BLaER1 treated with 17β-estradiol and CSF1 and Interleukin-3, amounts not matched to agents 10 nM and 100 nM (cell line): ENCODE data around the gene BICRAL.
A peak's percentile ranks its signal among the peaks of the same experiment; 100 is the strongest.
"Not testable (repeated sequence)": the region's sequence is repeated elsewhere in the genome, so short reads cannot be mapped to it uniquely, and the experiment has no call there.

Source experiments
- H3K27ac ChIP-seq, 11 experiments: shearing (Covaris generic); formaldehyde crosslinking; 2 replicates each; pipeline ENCODE4 v1.8.1; 2022
- H3K27me3 ChIP-seq, 11 experiments: shearing (Covaris generic); formaldehyde crosslinking; 2 replicates each; pipeline ENCODE4 v1.8.1; 2022
- H3K36me3 ChIP-seq, 11 experiments: shearing (Covaris generic); formaldehyde crosslinking; 2 replicates each; pipeline ENCODE4 v1.8.1; 2022
- H3K4me1 ChIP-seq, 10 experiments: shearing (Covaris generic); formaldehyde crosslinking; 2 replicates each; pipeline ENCODE4 v1.8.1; 2022
- H3K4me2 ChIP-seq, 11 experiments: shearing (Covaris generic); formaldehyde crosslinking; 2 replicates each; pipeline ENCODE4 v1.8.1; 2022
- H3K4me3 ChIP-seq, 10 experiments: shearing (Covaris generic); formaldehyde crosslinking; 2 replicates each; pipeline ENCODE4 v1.8.1; 2022
- H3K9ac ChIP-seq, 11 experiments: shearing (Covaris generic); formaldehyde crosslinking; 2 replicates each; pipeline ENCODE4 v1.8.1; 2022
- H3K9me3 ChIP-seq, 11 experiments: shearing (Covaris generic); formaldehyde crosslinking; replicated peaks in 1 of 11; 2 replicates each; pipeline ENCODE4 v1.8.1; 2022
- H4K20me1 ChIP-seq, 11 experiments: shearing (Covaris generic); formaldehyde crosslinking; 2 replicates each; pipeline ENCODE4 v1.8.1; 2022
- Cebpa-rat ChIP-seq, 11 experiments: shearing (Covaris generic); IDR thresholded peaks; 2 replicates each; pipeline ENCODE4 v1.8.1; 2022

Gene BICRAL

DNA sequence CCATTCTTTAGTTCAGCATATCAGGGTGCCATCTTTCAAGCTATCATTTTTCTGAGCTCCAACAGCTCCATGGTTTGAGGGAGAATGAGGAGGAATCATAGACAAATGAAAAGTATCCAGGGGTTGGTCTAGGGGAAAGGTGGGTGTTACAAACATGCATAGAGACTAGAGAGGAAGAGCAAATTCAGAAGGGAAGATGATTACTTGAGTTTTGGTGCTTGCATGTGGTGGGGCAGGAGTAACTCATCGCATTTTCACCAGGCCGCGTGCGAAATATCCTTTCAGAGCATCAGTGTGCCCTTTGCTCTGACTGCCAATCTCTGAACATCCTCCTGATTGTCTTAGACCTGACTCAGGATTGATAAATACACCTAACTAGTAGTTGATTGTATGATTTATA lies 7.7 kb upstream of the BICRAL start:
- Histone ChIP-seq H3K9ac (0 out of 22 replicates have a peak overlapping the region, but pooled peaks of 1 of the 11 experiments have one; percentile 12), H3K4me1 (peaks cover 48 to 79% (median 62%) of the 10 kb centered on the region in 10 experiments), H3K4me2 (peak overlapping the region in 8 of 11 experiments; percentile 13 to 81 (median 68); a peak in 15 of 22 replicates), H3K36me3 (no peaks in the 10 kb centered on the region), H3K4me3 (no peak overlapping the region), H3K27me3 (peaks cover 0 to 12% (median 0%) of the 10 kb centered on the region in 11 experiments; a peak in 3 of 22 replicates), H4K20me1 (no peaks in the 10 kb centered on the region), H3K27ac (peak overlapping the region in 7 of 11 experiments; percentile 26 to 65 (median 42); a peak in 12 of 22 replicates), H3K9me3 (no peaks in the 10 kb centered on the region)
- TF ChIP-seq Cebpa-rat (IDR thresholded peaks at IDR 0.05) = no peak

DNA sequence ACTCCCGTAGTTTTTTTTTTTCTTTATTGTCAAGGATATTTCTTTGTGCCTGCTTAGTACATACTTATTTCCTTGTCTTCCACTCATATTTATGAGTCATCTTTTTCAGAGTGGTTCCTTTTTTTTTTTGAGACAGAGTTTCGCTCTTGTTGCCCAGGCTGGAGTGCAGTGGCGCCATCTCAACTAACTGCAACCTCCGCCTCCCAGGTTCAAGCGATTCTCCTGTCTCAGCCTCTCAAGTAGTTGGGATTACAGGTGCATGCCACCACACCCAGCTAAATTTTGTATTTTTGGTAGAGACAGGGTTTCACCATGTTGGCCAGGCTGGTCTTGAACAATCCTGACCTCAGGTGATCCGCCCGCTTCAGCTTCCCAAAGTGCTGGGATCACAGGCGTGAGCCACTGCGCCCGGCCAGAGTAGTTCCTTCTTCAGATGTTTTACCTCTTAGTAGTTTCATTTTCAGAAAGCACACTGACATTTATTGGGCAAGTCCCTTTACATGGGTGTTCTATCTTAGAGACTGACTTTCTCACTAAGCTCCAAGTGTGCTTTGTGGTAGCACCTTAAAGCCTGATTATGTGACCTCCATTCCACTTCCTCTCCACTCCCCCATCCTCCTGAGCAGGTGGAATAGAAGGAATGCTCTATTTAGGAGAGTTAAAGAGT lies 6.9 kb upstream of the BICRAL start:
- H3K4me2 ChIP-seq = peak overlapping the region in 10 of 11 experiments; percentile 13 to 81 (median 60); a peak in 19 of 22 replicates

DNA sequence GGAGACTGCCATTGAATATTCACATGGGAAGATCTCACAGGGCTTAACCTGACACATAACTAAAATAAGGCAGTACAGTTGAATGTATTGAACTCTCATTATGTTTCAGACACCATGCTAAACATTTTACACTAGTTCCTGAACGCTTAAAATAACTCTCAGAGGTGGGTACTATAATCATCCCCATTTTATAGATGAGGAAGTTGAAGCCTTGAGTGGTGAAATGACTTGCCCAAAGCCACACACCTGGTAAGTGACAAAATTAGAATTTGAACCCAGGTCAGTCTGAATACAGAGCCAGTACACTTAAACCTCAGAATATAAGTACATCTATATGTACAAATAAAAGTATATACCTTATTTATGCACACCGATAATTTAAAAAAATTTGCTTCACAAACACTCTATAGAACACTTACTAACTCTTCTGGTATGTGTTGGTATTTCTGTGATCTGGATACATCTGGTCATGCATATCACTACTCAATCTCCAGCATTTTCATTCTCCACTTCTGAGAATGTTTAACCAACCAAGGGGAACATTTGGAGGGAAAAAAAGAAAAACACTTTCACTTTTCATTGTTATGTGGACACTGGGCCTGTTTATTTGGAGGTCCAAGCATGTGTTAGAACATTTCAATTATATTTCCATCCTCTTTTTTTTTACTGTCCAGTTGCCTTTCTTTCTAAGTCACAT lies 4.6 kb upstream of the BICRAL start:
- H4K20me1 ChIP-seq = no peaks in the 10 kb centered on the region
- no peaks in the 10 kb centered on the region for H3K9me3 ChIP-seq
- H3K4me1 ChIP-seq = peaks cover 53 to 74% (median 62%) of the 10 kb centered on the region in 10 experiments
- no peaks in the 10 kb centered on the region for H3K36me3 ChIP-seq
- H3K27me3 ChIP-seq = no peaks in the 10 kb centered on the region
- no peak overlapping the region for H3K9ac ChIP-seq
- peak overlapping the region in 5 of 11 experiments; percentile 2 to 50 (median 34); a peak in 6 of 22 replicates for H3K27ac ChIP-seq
- no peak overlapping the region for H3K4me3 ChIP-seq
- TF ChIP-seq Cebpa-rat (IDR thresholded peaks at IDR 0.05) = no peak
- H3K4me2 ChIP-seq = peak overlapping the region in 10 of 11 experiments; percentile 21 to 86 (median 49); a peak in 17 of 22 replicates

More for the DNA sequence above, 6.9 kb upstream of the BICRAL start:
- H3K36me3 ChIP-seq, H4K20me1 ChIP-seq, H3K4me3 ChIP-seq, H3K9me3 ChIP-seq, H3K9ac ChIP-seq: not testable (repeated sequence)
- Histone ChIP-seq H3K27me3 (peaks cover 0 to 12% (median 0%) of the 10 kb centered on the region in 11 experiments; a peak in 3 of 22 replicates), H3K4me1 (peaks cover 53 to 83% (median 69%) of the 10 kb centered on the region in 10 experiments), H3K27ac (peak overlapping the region in 7 of 11 experiments; percentile 26 to 65 (median 42); a peak in 13 of 22 replicates)

DNA sequence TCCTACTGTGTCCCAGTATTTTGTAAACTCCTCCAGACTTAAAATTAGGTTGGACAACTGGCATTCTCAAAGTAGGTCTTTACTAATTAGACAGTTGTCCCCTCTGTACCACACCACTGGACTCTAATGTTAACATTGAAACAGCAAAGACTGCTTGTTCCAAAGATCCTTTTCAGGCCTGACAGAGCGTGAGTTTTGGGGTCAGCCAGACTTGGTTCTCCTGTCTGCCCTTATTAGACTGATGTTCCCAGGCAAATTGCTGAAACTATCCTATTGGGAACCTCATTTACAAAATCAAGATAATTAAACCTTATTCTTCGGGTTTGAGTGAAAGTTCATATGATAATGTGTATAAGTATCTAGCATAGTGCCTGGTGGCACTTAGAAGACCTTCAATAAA lies 3.7 kb upstream of the BICRAL start:
- H4K20me1 ChIP-seq = no peaks in the 10 kb centered on the region
- H3K9me3 ChIP-seq = no peaks in the 10 kb centered on the region
- H3K4me1 ChIP-seq = peaks cover 53 to 71% (median 61%) of the 10 kb centered on the region in 10 experiments
- H3K4me3 ChIP-seq = no peak overlapping the region
- TF ChIP-seq Cebpa-rat (IDR thresholded peaks at IDR 0.05) = no peak
- peak overlapping the region in 7 of 11 experiments; percentile 19 to 50 (median 28); a peak in 7 of 22 replicates for H3K27ac ChIP-seq
- H3K27me3 ChIP-seq = no peaks in the 10 kb centered on the region
- H3K9ac ChIP-seq = peak overlapping the region in 2 of 11 experiments; percentile 11 to 26; a peak in 1 of 22 replicates
- peak overlapping the region in 9 of 11 experiments; percentile 2 to 92 (median 57); a peak in 12 of 22 replicates for H3K4me2 ChIP-seq
- H3K36me3 ChIP-seq = no peaks in the 10 kb centered on the region

DNA sequence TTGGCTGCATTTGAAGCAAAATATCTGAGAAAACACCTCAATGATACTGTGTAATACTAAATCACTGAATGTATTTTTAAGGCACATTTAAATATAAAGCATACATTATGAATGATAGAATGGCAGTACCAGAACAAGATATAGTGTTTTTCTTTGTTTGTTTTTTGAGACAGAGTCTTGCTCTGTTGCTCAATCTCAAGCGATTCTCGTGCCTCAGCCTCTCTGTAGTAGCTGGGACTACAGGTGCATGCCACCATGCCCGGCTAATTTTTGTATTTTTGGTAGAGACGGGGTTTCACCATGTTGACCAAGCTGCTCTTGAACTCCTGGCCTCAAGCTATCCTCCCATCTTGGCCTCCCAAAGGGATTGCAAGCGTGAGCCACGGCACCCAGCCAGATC lies 2.3 kb upstream of the BICRAL start:
- peak overlapping the region in 2 of 11 experiments; percentile 5 to 13; a peak in 2 of 22 replicates for H3K9ac ChIP-seq
- H3K27ac ChIP-seq = peak overlapping the region in 5 of 11 experiments; percentile 24 to 100 (median 100); a peak in 5 of 22 replicates
- TF ChIP-seq Cebpa-rat (IDR thresholded peaks at IDR 0.05) = 0 out of 22 replicates have a peak, but pooled peaks of 1 of the 11 experiments have one; percentile 12

DNA sequence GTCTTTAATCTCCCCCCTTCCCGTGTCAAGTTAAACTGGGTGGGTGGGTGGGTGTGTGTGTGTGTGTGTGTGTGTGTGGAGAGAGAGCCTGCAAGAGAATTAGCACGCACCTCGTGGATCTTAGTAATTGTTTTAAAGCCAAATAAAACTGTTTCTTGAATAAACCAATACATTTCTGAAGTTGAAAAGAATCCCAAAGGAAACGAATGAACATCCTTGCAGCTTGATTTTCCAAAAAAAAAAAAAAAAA lies 381 bp upstream of the BICRAL start:
- peak overlapping the region; percentile 98 to 100 (median 100) for H3K9ac ChIP-seq
- H3K4me1 ChIP-seq = peaks cover 50 to 70% (median 67%) of the 10 kb centered on the region in 10 experiments
- H4K20me1 ChIP-seq = peaks cover 0 to 5% (median 0%) of the 10 kb centered on the region in 11 experiments; a peak in 5 of 22 replicates
- H3K27me3 ChIP-seq = no peaks in the 10 kb centered on the region
- H3K9me3 ChIP-seq = no peaks in the 10 kb centered on the region
- peak overlapping the region; percentile 99 to 100 (median 100) for H3K27ac ChIP-seq
- no peak for TF ChIP-seq Cebpa-rat (IDR thresholded peaks at IDR 0.05)
- peak overlapping the region; percentile 79 to 99 (median 92) for H3K4me3 ChIP-seq
- H3K4me2 ChIP-seq = peak overlapping the region; percentile 32 to 92 (median 78); a peak in 21 of 22 replicates
- H3K36me3 ChIP-seq = no peaks in the 10 kb centered on the region; a peak in 1 of 22 replicates

More for the DNA sequence above, 2.3 kb upstream of the BICRAL start:
- Histone ChIP-seq H3K4me1 (peaks cover 46 to 61% (median 57%) of the 10 kb centered on the region in 10 experiments), H3K36me3 (no peaks in the 10 kb centered on the region), H3K4me2 (peak overlapping the region; percentile 3 to 92 (median 70); a peak in 15 of 22 replicates), H3K9me3 (no peaks in the 10 kb centered on the region), H3K4me3 (no peak overlapping the region), H3K27me3 (no peaks in the 10 kb centered on the region), H4K20me1 (no peaks in the 10 kb centered on the region)

DNA sequence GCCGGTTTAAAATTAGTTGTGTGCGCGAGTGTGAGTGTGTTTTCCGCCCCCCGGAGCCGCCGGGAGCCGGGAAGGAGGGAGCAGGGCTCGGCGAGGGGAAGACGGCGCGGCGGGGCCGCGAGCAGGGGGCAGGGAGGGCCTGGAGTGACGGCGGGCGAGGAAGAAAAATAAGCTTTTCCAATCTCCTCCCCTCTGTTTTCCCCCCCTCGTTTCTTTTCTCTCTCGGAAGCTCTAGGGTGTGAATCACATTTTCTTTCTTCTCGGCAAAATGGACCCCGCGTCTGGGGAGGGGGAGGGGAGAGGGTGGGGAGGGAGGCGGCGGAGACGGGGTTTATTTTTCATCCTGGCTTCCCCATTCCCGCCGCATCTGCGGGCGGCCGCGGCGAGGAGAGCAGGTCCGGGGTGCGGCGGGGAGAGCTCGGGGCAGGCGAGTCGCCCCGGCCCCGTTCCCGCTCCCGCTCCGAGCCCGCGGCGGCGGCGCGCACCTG lies 881 bp downstream of the BICRAL start:
- Histone ChIP-seq H4K20me1 (peaks cover 0 to 18% (median 11%) of the 10 kb centered on the region in 11 experiments; a peak in 11 of 22 replicates), H3K4me1 (peaks cover 57 to 70% (median 64%) of the 10 kb centered on the region in 10 experiments), H3K9ac (peak overlapping the region; percentile 98 to 100 (median 100)), H3K36me3 (peaks cover 0 to 7% (median 1%) of the 10 kb centered on the region in 11 experiments; a peak in 5 of 22 replicates), H3K27me3 (no peaks in the 10 kb centered on the region), H3K4me2 (peak overlapping the region; percentile 83 to 95 (median 86); a peak in 21 of 22 replicates), H3K4me3 (peak overlapping the region; percentile 79 to 99 (median 92)), H3K9me3 (no peaks in the 10 kb centered on the region), H3K27ac (peak overlapping the region; percentile 99 to 100 (median 100))
- no peak for TF ChIP-seq Cebpa-rat (IDR thresholded peaks at IDR 0.05)

DNA sequence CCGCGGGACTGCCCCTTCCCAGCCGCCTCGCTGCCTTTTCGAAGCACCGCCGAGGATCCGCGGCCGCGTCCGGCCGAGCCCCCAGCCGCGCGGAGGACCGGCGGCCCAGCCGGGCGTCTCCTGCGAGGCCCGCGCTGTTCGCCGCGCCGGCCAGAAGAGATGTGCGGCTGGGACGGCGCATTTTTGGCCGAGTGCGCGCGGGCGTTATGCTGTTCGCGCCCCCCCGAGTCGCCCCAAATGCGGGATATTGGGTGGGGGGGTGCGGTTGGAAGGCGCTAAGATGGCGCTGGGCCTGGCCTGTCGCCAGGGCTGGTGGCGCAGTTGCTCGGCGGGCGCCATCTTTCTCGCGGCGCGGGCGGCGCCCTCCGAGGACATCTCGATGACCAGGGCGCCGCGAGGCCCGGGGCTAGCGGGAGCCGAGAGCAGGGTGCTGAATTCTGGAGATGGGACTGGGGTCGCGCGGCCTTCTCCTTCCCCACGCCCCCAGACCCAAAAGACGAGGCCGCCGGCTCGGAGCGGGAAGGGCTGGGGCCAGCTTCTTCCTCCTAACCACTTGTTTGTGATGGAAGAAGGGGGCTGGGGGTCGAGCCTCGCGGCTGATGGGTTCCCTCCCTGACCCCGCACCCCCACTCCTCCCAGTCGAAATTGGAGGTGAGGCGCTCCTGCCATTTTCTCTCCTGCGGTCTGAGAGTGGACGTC lies 1.5 kb downstream of the BICRAL start:
- H3K4me3 ChIP-seq = peak overlapping the region; percentile 79 to 99 (median 92)
- H3K4me2 ChIP-seq = peak overlapping the region; percentile 83 to 95 (median 86)
- TF ChIP-seq Cebpa-rat (IDR thresholded peaks at IDR 0.05) = no peak
- peak overlapping the region; percentile 98 to 100 (median 100) for H3K9ac ChIP-seq
- no peaks in the 10 kb centered on the region for H3K27me3 ChIP-seq
- H3K36me3 ChIP-seq = peaks cover under 1 to 13% (median 6%) of the 10 kb centered on the region in 11 experiments; a peak in 11 of 22 replicates
- peaks cover 0 to 24% (median 14%) of the 10 kb centered on the region in 11 experiments; a peak in 12 of 22 replicates for H4K20me1 ChIP-seq
- H3K4me1 ChIP-seq = peaks cover 54 to 67% (median 63%) of the 10 kb centered on the region in 10 experiments
- H3K27ac ChIP-seq = peak overlapping the region; percentile 99 to 100 (median 100)
- no peaks in the 10 kb centered on the region for H3K9me3 ChIP-seq
